MG63 (cell line): ENCODE data around the gene AIMP2. TPM values are rescaled to one million over a fixed set of nuclear protein-coding genes. Genes with fewer than 3 reads are reported as not detected.
"Not testable (repeated sequence)": the region's sequence is repeated elsewhere in the genome, so short reads cannot be mapped to it uniquely, and the experiment has no call there.

ENCODE experiments used
- DNase-seq: peaks from one replicate; pipeline ENCODE4 v3.0.0-alpha.2; 2020
- H3K27me3 ChIP-seq: fragments of 250-450 bp; sonication (Bioruptor Pico); 2 replicates; pipeline ENCODE4 v1.5.1; 2020; ENCODE audit warnings: mild to moderate bottlenecking, moderate library complexity
- H3K36me3 ChIP-seq: fragments of 250-450 bp; sonication (Bioruptor Pico); 2 replicates; pipeline ENCODE4 v1.5.1; 2020; ENCODE audit warnings: mild to moderate bottlenecking, moderate library complexity
- H3K4me3 ChIP-seq: fragments of 250-450 bp; sonication (Bioruptor Pico); 2 replicates; pipeline ENCODE4 v1.5.1; 2020; ENCODE audit warnings: mild to moderate bottlenecking, moderate library complexity
- H3K9me3 ChIP-seq: fragments of 250-450 bp; sonication (Bioruptor Pico); 2 replicates; pipeline ENCODE4 v1.5.1; 2020; ENCODE audit warnings: mild to moderate bottlenecking, moderate library complexity
- total RNA-seq: library from RNA; depleted of rRNA; stranded (reverse); fragments of >200 nt; shearing (Covaris generic); gene quantifications from 2 replicates; pipeline ENCODE4 v1.2.3, GENCODE V29; 2014; ENCODE audit warnings: low replicate concordance; rRNA removed

Gene AIMP2
- 88.9 and 121 TPM in 2 replicates for total RNA-seq

GRCh38 chr7:6008668-6009611 lies at the start of gene AIMP2, which contains the start of gene PMS2:
TSS of gene AIMP2 (plus strand) at chr7:6009272. CDS start at chr7:6009364, 92 bp downstream.
TSS of gene PMS2 (minus strand) at chr7:6009049. CDS start at chr7:6009019, 30 bp downstream.
- DNase-seq = peak; percentile 99
- Histone ChIP-seq H3K4me3 (peak within 1 kb of the TSS; percentile 79), H3K9me3 (no peaks in the 10 kb centered on the region), H3K27me3 (no peaks in the 10 kb centered on the region), H3K36me3 (peaks cover 27% of the 10 kb centered on the region)

GRCh38 chr7:5963205-5963604 lies 45.9 kb upstream of the AIMP2 start:
- not testable (repeated sequence) for H3K4me3 ChIP-seq, H3K27me3 ChIP-seq, DNase-seq

GRCh38 chr7:5963810-5964209 lies 45.3 kb upstream of the AIMP2 start:
- not testable (repeated sequence) for H3K4me3 ChIP-seq, DNase-seq, H3K36me3 ChIP-seq, H3K27me3 ChIP-seq, H3K9me3 ChIP-seq

More at GRCh38 chr7:5963205-5963604, 45.9 kb upstream of the AIMP2 start:
- not testable (repeated sequence) for H3K9me3 ChIP-seq, H3K36me3 ChIP-seq

GRCh38 chr7:5970347-5970911 lies 38.6 kb upstream of the AIMP2 start, which contains the start of gene RSPH10B:
TSS of gene RSPH10B (minus strand) at chr7:5970689. CDS start at chr7:5967116, 3,573 bp downstream.
- DNase-seq, H3K4me3 ChIP-seq, H3K36me3 ChIP-seq, H3K27me3 ChIP-seq, H3K9me3 ChIP-seq: not testable (repeated sequence)

- not testable (repeated sequence) for H3K9me3 ChIP-seq, H3K27me3 ChIP-seq, H3K36me3 ChIP-seq, DNase-seq, H3K4me3 ChIP-seq
These were observed 35.5 kb upstream of the AIMP2 start for GRCh38 chr7:5973580-5973979.

- not testable (repeated sequence) for H3K4me3 ChIP-seq, H3K36me3 ChIP-seq, H3K27me3 ChIP-seq, H3K9me3 ChIP-seq, DNase-seq
These were observed 29.3 kb upstream of the AIMP2 start for GRCh38 chr7:5979680-5980314.

- not testable (repeated sequence) for DNase-seq, H3K4me3 ChIP-seq, H3K27me3 ChIP-seq, H3K9me3 ChIP-seq
- H3K36me3 ChIP-seq = peaks cover 17% of the 10 kb centered on the region
These were observed 22.0 kb upstream of the AIMP2 start for GRCh38 chr7:5987061-5987460.

GRCh38 chr7:5997210-5997808 lies 11.8 kb upstream of the AIMP2 start:
- H3K27me3 ChIP-seq = no peaks in the 10 kb centered on the region
- no peak overlapping the region for H3K4me3 ChIP-seq
- no peaks in the 10 kb centered on the region for H3K9me3 ChIP-seq
- H3K36me3 ChIP-seq = peaks cover 34% of the 10 kb centered on the region
- peak; percentile 31 for DNase-seq

- H3K36me3 ChIP-seq = peaks cover 25% of the 10 kb centered on the region
- no peak overlapping the region; the same call in 1 of the 2 replicates for H3K4me3 ChIP-seq
- H3K9me3 ChIP-seq = no peaks in the 10 kb centered on the region
- no peaks in the 10 kb centered on the region for H3K27me3 ChIP-seq
- no peak for DNase-seq
These were observed 1.7 kb upstream of the AIMP2 start for GRCh38 chr7:6007386-6007785.

- H3K9me3 ChIP-seq, H3K27me3 ChIP-seq: not testable (repeated sequence)
- H3K4me3 ChIP-seq = peak overlapping the region; percentile 79
- H3K36me3 ChIP-seq = peaks cover 27% of the 10 kb centered on the region
- DNase-seq = peak; percentile 59
These were observed 1.1 kb upstream of the AIMP2 start for GRCh38 chr7:6007835-6008590.

GRCh38 chr7:6010370-6010769 lies 1.3 kb downstream of the AIMP2 start:
- not testable (repeated sequence) for H3K27me3 ChIP-seq, H3K9me3 ChIP-seq, DNase-seq
- Histone ChIP-seq H3K36me3 (peaks cover 35% of the 10 kb centered on the region), H3K4me3 (peak overlapping the region; percentile 79)

- H3K4me3 ChIP-seq = no peak overlapping the region
- no peaks in the 10 kb centered on the region for H3K27me3 ChIP-seq
- no peak for DNase-seq
- peaks cover 41% of the 10 kb centered on the region for H3K36me3 ChIP-seq
- H3K9me3 ChIP-seq = no peaks in the 10 kb centered on the region
These were observed 2.5 kb downstream of the AIMP2 start for GRCh38 chr7:6011541-6011940.

- DNase-seq = no peak
- H3K9me3 ChIP-seq = no peaks in the 10 kb centered on the region
- no peaks in the 10 kb centered on the region for H3K27me3 ChIP-seq
- no peak overlapping the region for H3K4me3 ChIP-seq
- peaks cover 51% of the 10 kb centered on the region for H3K36me3 ChIP-seq
These were observed 3.5 kb downstream of the AIMP2 start for GRCh38 chr7:6012355-6013104.

GRCh38 chr7:6015917-6016652 lies 7.0 kb downstream of the AIMP2 start:
- no peaks in the 10 kb centered on the region for H3K27me3 ChIP-seq
- H3K4me3 ChIP-seq = no peak overlapping the region
- peaks cover 76% of the 10 kb centered on the region for H3K36me3 ChIP-seq
- DNase-seq = peak; percentile 86
- no peaks in the 10 kb centered on the region for H3K9me3 ChIP-seq

GRCh38 chr7:6016653-6016966 lies 7.5 kb downstream of the AIMP2 start:
- Histone ChIP-seq H3K27me3 (no peaks in the 10 kb centered on the region), H3K36me3 (peaks cover 75% of the 10 kb centered on the region), H3K4me3 (no peak overlapping the region), H3K9me3 (no peaks in the 10 kb centered on the region)
- no peak for DNase-seq
